Smooth muscle cell (in vitro differentiated cells): ENCODE results near the gene CDC20. TPM values are rescaled to one million over a fixed set of nuclear protein-coding genes. Genes with fewer than 3 reads are reported as not detected.

ENCODE experiments used
- DNase-seq: peaks from one replicate; lab custom pipeline; 2025; ENCODE audit not compliant: unreplicated experiment; lab: John Stamatoyannopoulos, UW
- H2AFZ ChIP-seq: fragments of 200-600 bp; sonication (generic); 2 replicates; pipeline ENCODE4 v1.6.0; 2016; ENCODE audit warnings: antibody characterized with exemption, low read depth, mild to moderate bottlenecking
- H3F3A ChIP-seq: fragments of 200-600 bp; sonication (generic); 2 replicates; pipeline ENCODE4 v1.6.0; 2017; ENCODE audit warnings: antibody characterized with exemption, low read depth
- H3K27ac ChIP-seq: fragments of 200-600 bp; sonication (generic); 2 replicates; pipeline ENCODE4 v1.5.1; 2016; ENCODE audit warnings: low read depth, mild to moderate bottlenecking
- H3K27me3 ChIP-seq: fragments of 200-600 bp; sonication (generic); 2 replicates; pipeline ENCODE4 v1.6.1; 2016; ENCODE audit warnings: low read depth, mild to moderate bottlenecking
- H3K36me3 ChIP-seq: fragments of 200-600 bp; sonication (generic); 2 replicates; pipeline ENCODE4 v1.5.1; 2016; ENCODE audit warnings: low read depth
- H3K4me1 ChIP-seq: fragments of 200-600 bp; sonication (generic); 2 replicates; pipeline ENCODE4 v1.5.1; 2016; ENCODE audit warnings: low read depth
- H3K4me2 ChIP-seq: fragments of 200-600 bp; sonication (generic); 2 replicates; pipeline ENCODE4 v1.6.0; 2016; ENCODE audit warnings: mild to moderate bottlenecking
- H3K4me3 ChIP-seq: fragments of 200-600 bp; sonication (generic); 2 replicates; pipeline ENCODE4 v1.5.1; 2016; ENCODE audit warnings: mild to moderate bottlenecking
- H3K79me2 ChIP-seq: fragments of 200-600 bp; sonication (generic); 2 replicates; pipeline ENCODE4 v1.6.0; 2016; ENCODE audit warnings: low read depth, mild to moderate bottlenecking
- H3K9ac ChIP-seq: fragments of 200-600 bp; sonication (generic); 2 replicates; pipeline ENCODE4 v1.6.0; 2016; ENCODE audit warnings: low read depth
- H3K9me3 ChIP-seq: fragments of 200-600 bp; sonication (generic); replicated peaks from 2 replicates; pipeline ENCODE4 v1.5.1; 2016; ENCODE audit warnings: low read depth
- H4K20me1 ChIP-seq: fragments of 200-600 bp; sonication (generic); 2 replicates; pipeline ENCODE4 v1.6.0; 2016; ENCODE audit warnings: low read depth
- CTCF ChIP-seq: fragments of 200-600 bp; sonication (generic); IDR thresholded peaks from 2 replicates; pipeline ENCODE4 v1.5.1; 2017; ENCODE audit warnings: borderline replicate concordance, mild to moderate bottlenecking, antibody characterized with exemption; ENCODE audit not compliant: insufficient read depth, poor library complexity, severe bottlenecking
- WGBS: methylation state at CpG from one replicate; pipeline ENCODE4 v1.1.7; 2016; ENCODE audit warnings: low lambda C conversion rate; 5-methylcytosine and 5-hydroxymethylcytosine counted together
- polyA plus RNA-seq: library from polyadenylated mRNA; unstranded; fragments of >200 nt; fragmentation: Nextera tagmentation; extraction: Ambion mirVana; gene quantifications from 2 replicates; pipeline ENCODE4 v1.2.1, GENCODE V29; 2016
- total RNA-seq: library from RNA; depleted of rRNA; stranded (reverse); fragments of >200 nt; gene quantifications from 2 replicates; pipeline ENCODE4 v1.2.3, GENCODE V29; 2014

Gene CDC20
- total RNA-seq (7.8 and 17.4 TPM in 2 replicates), polyA plus RNA-seq (17.2 and 18.7 TPM in 2 replicates)

- peak within 1 kb of the TSS; percentile 63 for H3K4me3 ChIP-seq
- H4K20me1 ChIP-seq, result no peaks in the 10 kb centered on the region
- peaks cover 4% of the 10 kb centered on the region for H3K4me1 ChIP-seq
- H3K4me2 ChIP-seq, result peak within 1 kb of the TSS; percentile 86
- H3K27me3 ChIP-seq, result no peaks in the 10 kb centered on the region
- peaks cover 3% of the 10 kb centered on the region for H3K79me2 ChIP-seq
- H2AFZ ChIP-seq, result peak within 1 kb of the TSS; percentile 73
- 1% methylated on average over 50 of the region's 59 CpGs for WGBS
- H3K9me3 ChIP-seq, result no peaks in the 10 kb centered on the region
- no peaks in the 10 kb centered on the region for H3K36me3 ChIP-seq
- H3F3A ChIP-seq, result no peaks in the 10 kb centered on the region
- no peak for TF ChIP-seq CTCF
- peak; percentile 91 for DNase-seq
- peak within 1 kb of the TSS; percentile 73 for H3K9ac ChIP-seq
- peak within 1 kb of the TSS; percentile 66 for H3K27ac ChIP-seq
Observed at GRCh38 chr1:43358746-43359693, at the start of gene CDC20. Gene CDC20 (plus strand): TSS chr1:43358981. CDS start chr1:43359216, 235 bp downstream.

GRCh38 chr1:43309405-43310025 is 49.3 kb upstream of the CDC20 start:
- Histone ChIP-seq H3K36me3 (no peaks in the 10 kb centered on the region), H3K9ac (no peak overlapping the region), H3K4me3 (no peak overlapping the region), H3K4me2 (no peak overlapping the region), H3K79me2 (no peaks in the 10 kb centered on the region), H3K9me3 (no peaks in the 10 kb centered on the region), H3K27ac (no peak overlapping the region), H4K20me1 (no peaks in the 10 kb centered on the region), H3F3A (no peaks in the 10 kb centered on the region), H3K4me1 (no peaks in the 10 kb centered on the region), H2AFZ (no peak overlapping the region), H3K27me3 (no peaks in the 10 kb centered on the region)
- TF ChIP-seq CTCF, result no peak
- 94% methylated on average over 13 of the region's 13 CpGs for whole genome bisulfite sequencing
- no peak for DNase-seq

- Histone ChIP-seq H3K4me2 (no peak overlapping the region), H3K9me3 (no peaks in the 10 kb centered on the region), H3K4me1 (no peaks in the 10 kb centered on the region), H3K27ac (no peak overlapping the region), H3K27me3 (no peaks in the 10 kb centered on the region), H3K4me3 (no peak overlapping the region), H3K9ac (no peak overlapping the region), H2AFZ (no peak overlapping the region), H3F3A (no peaks in the 10 kb centered on the region), H4K20me1 (no peaks in the 10 kb centered on the region), H3K79me2 (no peaks in the 10 kb centered on the region), H3K36me3 (no peaks in the 10 kb centered on the region)
- TF ChIP-seq CTCF, result no peak
- DNase-seq, result no peak
- WGBS, result 98% methylated on average over 9 of the region's 9 CpGs
Observed at GRCh38 chr1:43311521-43311920, 47.3 kb upstream of the CDC20 start.
